DND-41 (cell line): ENCODE results near the gene INO80D.

Experiments
- EZH2 ChIP-seq: IDR thresholded peaks from 3 replicates; pipeline ENCODE4 v1.6.1; 2012; ENCODE audit warnings: borderline replicate concordance, low read depth, mild to moderate bottlenecking, moderate library complexity, low read length, inconsistent platforms; ENCODE audit not compliant: severe bottlenecking
- TF ChIP-seq, protein P1 (sequence below): IDR thresholded peaks from 2 replicates; pipeline ENCODE4 v1.5.1; 2012; ENCODE audit warnings: borderline replicate concordance, low read length, moderate library complexity, mild to moderate bottlenecking; ENCODE audit not compliant: poor library complexity, severe bottlenecking; ENCODE audit errors: extremely low read depth

DNA sequence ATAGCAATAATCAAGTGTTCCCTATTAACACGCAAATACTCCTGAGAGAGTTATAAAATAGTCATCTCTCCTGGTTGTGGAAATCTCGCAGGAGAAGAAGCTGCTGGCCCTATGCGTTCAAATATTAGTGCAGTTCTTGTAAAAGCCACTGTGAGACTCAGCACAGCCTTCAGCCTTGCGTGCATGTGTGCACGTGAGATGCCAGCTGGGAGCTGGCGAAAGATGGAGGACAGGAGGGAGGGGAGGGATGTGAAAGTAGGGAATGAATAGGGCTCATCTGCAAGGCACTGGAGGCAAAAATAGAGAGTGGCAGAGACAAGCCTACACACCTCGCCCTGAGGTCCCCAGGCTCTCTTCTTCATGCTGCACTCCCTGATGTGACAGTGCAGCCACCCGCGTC is 126.5 kb downstream of the INO80D start:
- TF ChIP-seq, protein P1, sequence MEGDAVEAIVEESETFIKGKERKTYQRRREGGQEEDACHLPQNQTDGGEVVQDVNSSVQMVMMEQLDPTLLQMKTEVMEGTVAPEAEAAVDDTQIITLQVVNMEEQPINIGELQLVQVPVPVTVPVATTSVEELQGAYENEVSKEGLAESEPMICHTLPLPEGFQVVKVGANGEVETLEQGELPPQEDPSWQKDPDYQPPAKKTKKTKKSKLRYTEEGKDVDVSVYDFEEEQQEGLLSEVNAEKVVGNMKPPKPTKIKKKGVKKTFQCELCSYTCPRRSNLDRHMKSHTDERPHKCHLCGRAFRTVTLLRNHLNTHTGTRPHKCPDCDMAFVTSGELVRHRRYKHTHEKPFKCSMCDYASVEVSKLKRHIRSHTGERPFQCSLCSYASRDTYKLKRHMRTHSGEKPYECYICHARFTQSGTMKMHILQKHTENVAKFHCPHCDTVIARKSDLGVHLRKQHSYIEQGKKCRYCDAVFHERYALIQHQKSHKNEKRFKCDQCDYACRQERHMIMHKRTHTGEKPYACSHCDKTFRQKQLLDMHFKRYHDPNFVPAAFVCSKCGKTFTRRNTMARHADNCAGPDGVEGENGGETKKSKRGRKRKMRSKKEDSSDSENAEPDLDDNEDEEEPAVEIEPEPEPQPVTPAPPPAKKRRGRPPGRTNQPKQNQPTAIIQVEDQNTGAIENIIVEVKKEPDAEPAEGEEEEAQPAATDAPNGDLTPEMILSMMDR, result no peak
- no peak for TF ChIP-seq EZH2
